IMR-90 (cell line): ENCODE results near the gene ESAM. TPM values are rescaled to one million over a fixed set of nuclear protein-coding genes. Genes with fewer than 3 reads are reported as not detected.

ENCODE experiments used
- ATAC-seq: fragments of 200-7000 bp; cut with Tn5 transposase; 2 replicates; pipeline ENCODE4 v1.9.1; 2020; ENCODE audit warnings: low read depth, mild to moderate bottlenecking, moderate library complexity
- BruUV-seq: library from RNA; stranded (reverse); fragments of 400-500 nt; replicated peaks from 2 replicates; lab custom pipeline; 2021; lab: Mats Ljungman, UMichigan
- CTCF ChIA-PET: fragments of 300-600 bp; formaldehyde crosslinking; extraction: SDS; loops from one replicate; lab custom pipeline; 2021; ENCODE audit warnings: antibody characterized with exemption; lab: Yijun Ruan, JAX
- POLR2A ChIA-PET: fragments of 300-600 bp; sonication (Branson Sonifier 250); formaldehyde crosslinking; loops from one replicate; lab custom pipeline; 2022; ENCODE audit warnings: antibody characterized with exemption; ENCODE audit not compliant: unreplicated experiment; lab: Charles Lee
- DNase-seq: peaks from one replicate; pipeline ENCODE4 v3.0.0; 2013
- H2AFZ ChIP-seq: replicated peaks from 2 replicates; pipeline ENCODE3; 2013; ENCODE audit warnings: low read length, mild to moderate bottlenecking; ENCODE audit not compliant: poor library complexity
- H2AK5ac ChIP-seq: 2 replicates; pipeline ENCODE4 v1.6.1; 2013; ENCODE audit warnings: low read depth, low read length, inconsistent platforms
- H2AK9ac ChIP-seq: replicated peaks from 2 replicates; pipeline ENCODE3; 2013; ENCODE audit warnings: mild to moderate bottlenecking, low read depth, low read length, moderate library complexity; ENCODE audit not compliant: poor library complexity
- H2BK120ac ChIP-seq: 2 replicates; pipeline ENCODE4 v1.6.1; 2013; ENCODE audit warnings: low read depth, low read length, inconsistent platforms
- H2BK15ac ChIP-seq: 3 replicates; pipeline ENCODE4 v1.6.1; 2013; ENCODE audit warnings: low read depth, low read length, inconsistent platforms
- H2BK20ac ChIP-seq: 2 replicates; pipeline ENCODE4 v1.6.1; 2013; ENCODE audit warnings: low read depth, mild to moderate bottlenecking, inconsistent platforms, low read length, moderate library complexity
- H2BK5ac ChIP-seq: 2 replicates; pipeline ENCODE4 v1.6.1; 2013; ENCODE audit warnings: mild to moderate bottlenecking, low read depth, low read length, inconsistent platforms; ENCODE audit not compliant: poor library complexity, severe bottlenecking
- H3K14ac ChIP-seq: replicated peaks from 2 replicates; pipeline ENCODE4 v1.6.1; 2013; ENCODE audit warnings: low read depth, low read length, inconsistent platforms
- H3K18ac ChIP-seq: 2 replicates; pipeline ENCODE4 v1.6.1; 2013; ENCODE audit warnings: low read depth, low read length, control low read depth
- H3K23ac ChIP-seq: 2 replicates; pipeline ENCODE4 v1.6.1; 2013; ENCODE audit warnings: low read depth, low read length, inconsistent platforms
- H3K27ac ChIP-seq: 2 replicates; pipeline ENCODE4 v1.5.1; 2013; ENCODE audit warnings: mild to moderate bottlenecking, control low read depth, low read length; ENCODE audit not compliant: insufficient read depth
- H3K27me3 ChIP-seq: 2 replicates; pipeline ENCODE4 v1.6.1; 2013; ENCODE audit warnings: low read length; ENCODE audit not compliant: control insufficient read depth, insufficient read depth
- H3K36me3 ChIP-seq: 2 replicates; pipeline ENCODE4 v1.6.1; 2013; ENCODE audit warnings: low read length, mixed read lengths; ENCODE audit not compliant: control insufficient read depth, insufficient read depth
- H3K4ac ChIP-seq: 2 replicates; pipeline ENCODE4 v1.6.1; 2013; ENCODE audit warnings: low read depth, low read length, inconsistent platforms
- H3K4me1 ChIP-seq: 2 replicates; pipeline ENCODE4 v1.6.1; 2013; ENCODE audit warnings: low read length, mixed read lengths; ENCODE audit not compliant: control insufficient read depth, insufficient read depth
- H3K4me2 ChIP-seq: 2 replicates; pipeline ENCODE4 v1.6.1; 2013; ENCODE audit warnings: low read depth, mild to moderate bottlenecking, control low read depth, low read length, moderate library complexity
- H3K4me3 ChIP-seq: 2 replicates; pipeline ENCODE4 v1.5.1; 2013; ENCODE audit warnings: low read depth, mild to moderate bottlenecking, control low read depth, low read length, moderate library complexity; ENCODE audit not compliant: insufficient read depth
- H3K56ac ChIP-seq: 2 replicates; pipeline ENCODE4 v1.6.1; 2013; ENCODE audit warnings: low read length, inconsistent platforms; ENCODE audit not compliant: insufficient read depth; ENCODE audit errors: extremely low read depth
- H3K79me1 ChIP-seq, 2 experiments: 2 replicates each; pipeline ENCODE4 v1.6.1; 2013; ENCODE audit warnings: low read length in 2 of 2, inconsistent platforms in 1 of 2, low read depth in 1 of 2
- H3K9ac ChIP-seq: 2 replicates; pipeline ENCODE4 v1.6.1; 2013; ENCODE audit warnings: low read depth, low read length, control low read depth
- H3K9me1 ChIP-seq: 2 replicates; pipeline ENCODE4 v1.6.1; 2013; ENCODE audit warnings: low read length, inconsistent platforms; ENCODE audit not compliant: insufficient read depth
- H3K9me3 ChIP-seq: 2 replicates; pipeline ENCODE4 v1.6.1; 2013; ENCODE audit warnings: low read length; ENCODE audit not compliant: control insufficient read depth, insufficient read depth
- H4K20me1 ChIP-seq: 2 replicates; pipeline ENCODE4 v1.6.1; 2013; ENCODE audit warnings: low read length, inconsistent platforms; ENCODE audit not compliant: insufficient read depth
- H4K5ac ChIP-seq: 2 replicates; pipeline ENCODE4 v1.6.1; 2013; ENCODE audit warnings: mild to moderate bottlenecking, low read depth, low read length, control low read depth
- H4K8ac ChIP-seq, 2 experiments: 2 replicates each; pipeline ENCODE4 v1.6.1; 2013; ENCODE audit warnings: low read depth in 2 of 2, low read length in 2 of 2, control low read depth in 1 of 2, inconsistent platforms in 1 of 2
- H4K91ac ChIP-seq: 2 replicates; pipeline ENCODE4 v1.6.1; 2013; ENCODE audit warnings: low read depth, low read length, inconsistent platforms; ENCODE audit not compliant: insufficient read depth
- BHLHE40 ChIP-seq: fragments of 150-350 bp; IDR thresholded peaks from 2 replicates; pipeline ENCODE4 v1.6.1; 2016; ENCODE audit warnings: mild to moderate bottlenecking, low read depth, low read length
- CEBPB ChIP-seq: IDR thresholded peaks from 2 replicates; pipeline ENCODE4 v1.6.1; 2012; ENCODE audit warnings: low read depth, low read length, improper control_type of control experiment
- CHD1 ChIP-seq: IDR thresholded peaks from 2 replicates; pipeline ENCODE4 v1.6.1; 2012; ENCODE audit warnings: low read depth, low read length, improper control_type of control experiment
- ELK1 ChIP-seq: fragments of 150-350 bp; IDR thresholded peaks from 2 replicates; pipeline ENCODE4 v1.6.1; 2016; ENCODE audit warnings: low read depth, mild to moderate bottlenecking, low read length, moderate library complexity, borderline replicate concordance
- FOS ChIP-seq: fragments of 150-350 bp; IDR thresholded peaks from 2 replicates; pipeline ENCODE4 v1.6.1; 2016; ENCODE audit warnings: low read depth, low read length
- MAFK ChIP-seq: IDR thresholded peaks from 2 replicates; pipeline ENCODE4 v1.6.1; 2012; ENCODE audit warnings: low read depth, low read length, improper control_type of control experiment
- MAZ ChIP-seq: IDR thresholded peaks from 2 replicates; pipeline ENCODE4 v1.6.1; 2012; ENCODE audit warnings: low read depth, mild to moderate bottlenecking, low read length, improper control_type of control experiment, moderate library complexity, borderline replicate concordance
- MXI1 ChIP-seq: IDR thresholded peaks from 2 replicates; pipeline ENCODE4 v1.6.1; 2012; ENCODE audit warnings: low read depth, mild to moderate bottlenecking, low read length, moderate library complexity, borderline replicate concordance
- NFE2L2 ChIP-seq: fragments of 150-350 bp; IDR thresholded peaks from 2 replicates; pipeline ENCODE4 v1.6.1; 2016; ENCODE audit warnings: low read depth, mild to moderate bottlenecking, low read length
- POLR2A ChIP-seq: IDR thresholded peaks from 2 replicates; pipeline ENCODE4 v1.6.1; 2012; ENCODE audit warnings: mild to moderate bottlenecking, low read depth, low read length
- RAD21 ChIP-seq: IDR thresholded peaks from 2 replicates; pipeline ENCODE4 v1.6.1; 2012; ENCODE audit warnings: low read length, improper control_type of control experiment
- RCOR1 ChIP-seq: IDR thresholded peaks from 2 replicates; pipeline ENCODE4 v1.6.1; 2012; ENCODE audit warnings: mild to moderate bottlenecking, low read length, improper control_type of control experiment; ENCODE audit not compliant: insufficient replicate concordance
- RFX5 ChIP-seq: IDR thresholded peaks from 2 replicates; pipeline ENCODE4 v1.8.0; 2012; ENCODE audit warnings: low read depth, mild to moderate bottlenecking, low read length, moderate library complexity
- USF2 ChIP-seq: fragments of 150-350 bp; IDR thresholded peaks from 2 replicates; pipeline ENCODE4 v1.6.1; 2017; ENCODE audit warnings: mild to moderate bottlenecking, antibody characterized with exemption, low read length, low read depth
- WGBS, 2 experiments: methylation state at CpG; one replicate each; pipeline versions ENCODE4 v1.1.5 to v1.1.7; 2013; ENCODE audit warnings: missing lambda C conversion rate in 2 of 2; ENCODE audit not compliant: insufficient read length in 1 of 2; ENCODE audit errors: extremely low coverage in 2 of 2; 5-methylcytosine and 5-hydroxymethylcytosine counted together
- dilution Hi-C: fragments of 300-500 bp; cut with HindIII; formaldehyde crosslinking; loops from one replicate; pipeline ENCODE4 v1.14.3; 2018; ENCODE audit warnings: low sequenced_read_pairs; ENCODE audit not compliant: unreplicated experiment
- in situ Hi-C: fragments of 300-500 bp; cut with MboI; formaldehyde crosslinking; loops from 3 replicates; pipeline ENCODE4 v1.14.3; 2019; ENCODE audit warnings: low sequenced_read_pairs, inconsistent platforms, mixed read lengths
- intact Hi-C: fragments of 100-400 bp; cut with micrococcal nuclease; formaldehyde crosslinking; loops from 2 replicates; pipeline ENCODE4 v1.10.0; 2022
- polyA plus RNA-seq, 3 experiments: library from polyadenylated mRNA; depleted of rRNA; stranded (reverse); fragments of >200 nt; gene quantifications; 2 replicates each; pipeline ENCODE4 v1.2.3, GENCODE V29; 2012; ENCODE audit warnings: low replicate concordance in 1 of 3
- total RNA-seq: library from RNA; depleted of rRNA; stranded (reverse); fragments of >200 nt; gene quantifications from 2 replicates; pipeline ENCODE4 v1.2.3, GENCODE V29; 2012

ESAM gene
- total and polyA plus RNA-seq, 2 of the 4 experiments (the other 2 are of a cell fraction), result under 0.01 to 0.12 TPM

- H2AFZ ChIP-seq, result no peak overlapping the region
- H3K27ac ChIP-seq, result no peak overlapping the region
- H3K9me1 ChIP-seq, result 0 out of 2 replicates have a peak, but pooled peaks cover 5% of the 10 kb centered on the region
- peaks cover 4% of the 10 kb centered on the region; the same call in 1 of the 2 replicates for H3K4me1 ChIP-seq
- no peaks in the 10 kb centered on the region for H3K36me3 ChIP-seq
- in situ Hi-C loops, result no loop called here
- H3K4me2 ChIP-seq, result no peak overlapping the region
- ChIA-PET POLR2A (no interaction called here), CTCF (interaction anchor here (0.6 kb wide), 1 partner anchor 37 kb away, joined by 3 read pairs; no protein-coding TSS in a partner anchor)
- DNase-seq (no peak), ATAC-seq (no peak)
- H2BK5ac ChIP-seq, result no peak overlapping the region
- peaks cover 0 to 7% of the 10 kb centered on the region in 2 experiments; a peak in 2 of 4 replicates for H3K79me1 ChIP-seq
- no peaks in the 10 kb centered on the region for H3K9me3 ChIP-seq
- no CpG with 5 or more reads among the region's 6 CpGs for WGBS, 2 experiments
- no peak overlapping the region for H2BK20ac ChIP-seq
- BruUV-seq, result no TSS peak
- no peak overlapping the region for H4K91ac ChIP-seq
- dilution Hi-C loops, result no loop called here
- H2BK15ac ChIP-seq, result no peak overlapping the region
- intact Hi-C loops, result loop anchor here (10.0 kb wide), 1 partner anchor 68 kb away; the partner anchor contains the start of genes SIAE and SPA17
- H3K23ac ChIP-seq, result no peak overlapping the region
- H3K14ac ChIP-seq, result no peak overlapping the region
- H4K20me1 ChIP-seq, result no peaks in the 10 kb centered on the region
- H2BK120ac ChIP-seq, result no peak overlapping the region
- H4K5ac ChIP-seq, result no peak overlapping the region
- H2AK9ac ChIP-seq, result no peak overlapping the region
- H3K27me3 ChIP-seq, result peaks cover 5% of the 10 kb centered on the region; the same call in 1 of the 2 replicates
- no peak overlapping the region for H3K56ac ChIP-seq
- no peak overlapping the region for H3K4me3 ChIP-seq
- H2AK5ac ChIP-seq, result no peak overlapping the region
- H3K4ac ChIP-seq, result no peak overlapping the region
- TF ChIP-seq MAFK (no peak), NFE2L2 (no peak), FOS (no peak), RFX5 (no peak), USF2 (no peak), MXI1 (no peak), POLR2A (no peak), MAZ (no peak), RCOR1 (no peak), CHD1 (no peak), BHLHE40 (no peak), ELK1 (no peak), CEBPB (no peak), RAD21 (no peak)
- H3K18ac ChIP-seq, result no peak overlapping the region
- no peak overlapping the region for H4K8ac ChIP-seq
- H3K9ac ChIP-seq, result no peak overlapping the region
These were observed 19.0 kb downstream of the ESAM start for GRCh38 chr11:124743050-124743449.
